Measurements from ENCODE around the gene MATN1.

The MATN1 gene

GRCh38 chr1:30731109-30731805, 7.9 kb upstream of the MATN1 start:
- H3K27me3 ChIP-seq (ENCODE audit: control insufficient read depth, low read length) = no peaks in the 10 kb centered on the region
- no peaks in the 10 kb centered on the region for H3K9me2 ChIP-seq (replicated peaks; ENCODE audit: control insufficient read depth, low read length)
- no peaks in the 10 kb centered on the region for H3K79me2 ChIP-seq (ENCODE audit: control insufficient read depth, low read length)
- peaks cover 40% of the 10 kb centered on the region for H3K36me3 ChIP-seq (ENCODE audit: control insufficient read depth, low read length)
- H4K20me1 ChIP-seq (ENCODE audit: control insufficient read depth, insufficient read depth, low read depth, low read length) = no peaks in the 10 kb centered on the region; the same call in 1 of the 2 replicates
- TF ChIP-seq CTCF (IDR thresholded peaks at IDR 0.05; ENCODE audit: low read depth, low read length, poor library complexity, severe bottlenecking) (no peak), EZH2phosphoT487 (IDR thresholded peaks at IDR 0.05; ENCODE audit: borderline replicate concordance, low read length) (no peak)
- H3F3A ChIP-seq (ENCODE audit: control insufficient read depth, insufficient read depth) = peaks cover 36% of the 10 kb centered on the region
- peak overlapping the region; percentile 55 for H3K4me3 ChIP-seq (ENCODE audit: low read length)
- no peak overlapping the region for H3K27ac ChIP-seq (ENCODE audit: low read depth, low read length)
- H3K4me2 ChIP-seq (ENCODE audit: low read length) = peak overlapping the region; percentile 92
- no peaks in the 10 kb centered on the region for H3K9me3 ChIP-seq (ENCODE audit: control insufficient read depth, insufficient read depth, low read length)
- peaks cover 41% of the 10 kb centered on the region for H3K4me1 ChIP-seq (ENCODE audit: control insufficient read depth, low read length)

- no peak for TF ChIP-seq EZH2phosphoT487 (IDR thresholded peaks at IDR 0.05; ENCODE audit: borderline replicate concordance, low read length)
- TF ChIP-seq CTCF (IDR thresholded peaks at IDR 0.05; ENCODE audit: low read depth, low read length, poor library complexity, severe bottlenecking) = no peak
- H3K27ac ChIP-seq (ENCODE audit: low read depth, low read length) = peak overlapping the region; percentile 30
- H3K9me2 ChIP-seq (replicated peaks; ENCODE audit: control insufficient read depth, low read length) = no peaks in the 10 kb centered on the region
- H3K27me3 ChIP-seq (ENCODE audit: control insufficient read depth, low read length) = no peaks in the 10 kb centered on the region
- peak overlapping the region; percentile 55 for H3K4me3 ChIP-seq (ENCODE audit: low read length)
- H3F3A ChIP-seq (ENCODE audit: control insufficient read depth, insufficient read depth) = peaks cover 33% of the 10 kb centered on the region
- no peaks in the 10 kb centered on the region for H3K9me3 ChIP-seq (ENCODE audit: control insufficient read depth, insufficient read depth, low read length)
- peaks cover 41% of the 10 kb centered on the region for H3K4me1 ChIP-seq (ENCODE audit: control insufficient read depth, low read length)
- no peaks in the 10 kb centered on the region for H3K79me2 ChIP-seq (ENCODE audit: control insufficient read depth, low read length)
- H3K36me3 ChIP-seq (ENCODE audit: control insufficient read depth, low read length) = peaks cover 32% of the 10 kb centered on the region
- H4K20me1 ChIP-seq (ENCODE audit: control insufficient read depth, insufficient read depth, low read depth, low read length) = no peaks in the 10 kb centered on the region; the same call in 1 of the 2 replicates
- peak overlapping the region; percentile 92 for H3K4me2 ChIP-seq (ENCODE audit: low read length)
Observed at GRCh38 chr1:30730346-30731108, 7.1 kb upstream of the MATN1 start.

- H4K20me1 ChIP-seq (ENCODE audit: control insufficient read depth, insufficient read depth, low read depth, low read length) = no peaks in the 10 kb centered on the region; the same call in 1 of the 2 replicates
- peaks cover 41% of the 10 kb centered on the region for H3K4me1 ChIP-seq (ENCODE audit: control insufficient read depth, low read length)
- H3K9me3 ChIP-seq (ENCODE audit: control insufficient read depth, insufficient read depth, low read length) = no peaks in the 10 kb centered on the region
- no peaks in the 10 kb centered on the region for H3K9me2 ChIP-seq (replicated peaks; ENCODE audit: control insufficient read depth, low read length)
- H3K4me3 ChIP-seq (ENCODE audit: low read length) = peak overlapping the region; percentile 55
- H3F3A ChIP-seq (ENCODE audit: control insufficient read depth, insufficient read depth) = peaks cover 26% of the 10 kb centered on the region
- TF ChIP-seq EZH2phosphoT487 (IDR thresholded peaks at IDR 0.05; ENCODE audit: borderline replicate concordance, low read length) (no peak), CTCF (IDR thresholded peaks at IDR 0.05; ENCODE audit: low read depth, low read length, poor library complexity, severe bottlenecking) (no peak)
- peak overlapping the region; percentile 92 for H3K4me2 ChIP-seq (ENCODE audit: low read length)
- H3K36me3 ChIP-seq (ENCODE audit: control insufficient read depth, low read length) = peaks cover 26% of the 10 kb centered on the region
- H3K79me2 ChIP-seq (ENCODE audit: control insufficient read depth, low read length) = no peaks in the 10 kb centered on the region
- peak overlapping the region; percentile 30 for H3K27ac ChIP-seq (ENCODE audit: low read depth, low read length)
- H3K27me3 ChIP-seq (ENCODE audit: control insufficient read depth, low read length) = no peaks in the 10 kb centered on the region
Observed at GRCh38 chr1:30729901-30730300, 6.5 kb upstream of the MATN1 start.
